MM.1S (cell line): ENCODE measurements around the gene SMAD7.
A peak's percentile ranks its signal among the peaks of the same experiment; 100 is the strongest.

Experiments used
- DNase-seq: peaks from one replicate; pipeline ENCODE4 v3.0.0-alpha.2; 2015
- H2AFZ ChIP-seq: fragments of 300-600 bp; sonication (generic); 2 replicates; pipeline ENCODE4 v1.6.0; 2016; ENCODE audit warnings: antibody characterized with exemption, low read length
- H3F3A ChIP-seq: fragments of 300-600 bp; sonication (generic); 2 replicates; pipeline ENCODE4 v1.6.1; 2016; ENCODE audit warnings: mild to moderate bottlenecking, antibody characterized with exemption, low read length, moderate library complexity, mixed read lengths; ENCODE audit not compliant: insufficient read depth
- H3K27ac ChIP-seq: fragments of 300-600 bp; sonication (generic); 2 replicates; pipeline ENCODE4 v1.5.1; 2016; ENCODE audit warnings: mild to moderate bottlenecking, low read length
- H3K27me3 ChIP-seq: fragments of 300-600 bp; sonication (generic); replicated peaks from 2 replicates; pipeline ENCODE4 v1.6.0; 2016; ENCODE audit warnings: low read length; ENCODE audit not compliant: insufficient read depth
- H3K36me3 ChIP-seq: fragments of 300-600 bp; sonication (generic); replicated peaks from 2 replicates; pipeline ENCODE4 v1.6.1; 2016; ENCODE audit warnings: mild to moderate bottlenecking, low read length, mixed read lengths; ENCODE audit not compliant: insufficient read depth
- H3K4me1 ChIP-seq: fragments of 300-600 bp; sonication (generic); 2 replicates; pipeline ENCODE4 v1.6.1; 2016; ENCODE audit warnings: low read length, mixed read lengths
- H3K4me2 ChIP-seq: fragments of 300-600 bp; sonication (generic); 2 replicates; pipeline ENCODE4 v1.6.0; 2016; ENCODE audit warnings: low read depth, low read length
- H3K4me3 ChIP-seq: fragments of 300-600 bp; sonication (generic); 2 replicates; pipeline ENCODE4 v1.5.1; 2016; ENCODE audit warnings: low read length, mixed read lengths
- H3K79me2 ChIP-seq: fragments of 300-600 bp; sonication (generic); 2 replicates; pipeline ENCODE4 v1.6.1; 2016; ENCODE audit warnings: mixed run types, low read length, mixed read lengths
- H3K9ac ChIP-seq: fragments of 300-600 bp; sonication (generic); 2 replicates; pipeline ENCODE4 v1.6.1; 2016; ENCODE audit warnings: low read length, mixed read lengths
- H3K9me2 ChIP-seq: fragments of 300-600 bp; sonication (generic); replicated peaks from 2 replicates; pipeline ENCODE4 v1.6.1; 2016; ENCODE audit warnings: mild to moderate bottlenecking, low read length, mixed read lengths; ENCODE audit not compliant: insufficient read depth
- H3K9me3 ChIP-seq: fragments of 300-600 bp; sonication (generic); replicated peaks from 2 replicates; pipeline ENCODE4 v1.6.1; 2016; ENCODE audit warnings: mild to moderate bottlenecking, low read length, mixed read lengths; ENCODE audit not compliant: insufficient read depth
- H4K20me1 ChIP-seq: fragments of 300-600 bp; sonication (generic); 2 replicates; pipeline ENCODE4 v1.6.1; 2016; ENCODE audit warnings: mild to moderate bottlenecking, low read length, moderate library complexity, mixed read lengths; ENCODE audit not compliant: insufficient read depth
- CTCF ChIP-seq: fragments of 300-600 bp; sonication (generic); IDR thresholded peaks from 2 replicates; pipeline ENCODE4 v1.5.1; 2016; ENCODE audit warnings: antibody characterized with exemption, low read length, mixed read lengths
- EZH2 ChIP-seq: fragments of 300-600 bp; sonication (generic); optimal IDR thresholded peaks from 2 replicates; pipeline ENCODE3; 2017; ENCODE audit warnings: low read depth, mild to moderate bottlenecking, antibody characterized with exemption, low read length, mixed read lengths
- EZH2phosphoT487 ChIP-seq: fragments of 300-600 bp; sonication (generic); IDR thresholded peaks from 2 replicates; pipeline ENCODE4 v1.6.1; 2018; ENCODE audit warnings: antibody characterized with exemption, low read length

The SMAD7 gene

GRCh38 chr18:48943333-48943732 is 7.4 kb downstream of the SMAD7 start:
- peaks cover 14% of the 10 kb centered on the region; the same call in 1 of the 2 replicates for H4K20me1 ChIP-seq

GRCh38 chr18:48942554-48943261 is 8.1 kb downstream of the SMAD7 start:
- Histone ChIP-seq H3K4me2 (peak overlapping the region; percentile 99), H3K27me3 (no peaks in the 10 kb centered on the region), H2AFZ (no peak overlapping the region), H3K27ac (peak overlapping the region; percentile 97), H3K79me2 (peaks cover 100% of the 10 kb centered on the region), H3K36me3 (0 out of 2 replicates have a peak, but pooled peaks cover 8% of the 10 kb centered on the region), H3K4me1 (peaks cover 53% of the 10 kb centered on the region), H3F3A (peaks cover 89% of the 10 kb centered on the region), H3K9ac (peak overlapping the region; percentile 95), H3K9me2 (no peaks in the 10 kb centered on the region), H3K9me3 (no peaks in the 10 kb centered on the region), H4K20me1 (peaks cover 21% of the 10 kb centered on the region; the same call in 1 of the 2 replicates), H3K4me3 (peak overlapping the region; percentile 97)
- TF ChIP-seq CTCF (no peak), EZH2 (no peak), EZH2phosphoT487 (no peak)
- DNase-seq: peak; percentile 44

More at GRCh38 chr18:48943333-48943732, 7.4 kb downstream of the SMAD7 start:
- Histone ChIP-seq H3K9me2 (no peaks in the 10 kb centered on the region), H3K9me3 (no peaks in the 10 kb centered on the region), H3K36me3 (0 out of 2 replicates have a peak, but pooled peaks cover 8% of the 10 kb centered on the region), H3K4me2 (peak overlapping the region; percentile 99), H3K27ac (peak overlapping the region; percentile 97), H3K4me3 (peak overlapping the region; percentile 97), H3F3A (peaks cover 89% of the 10 kb centered on the region), H3K79me2 (peaks cover 100% of the 10 kb centered on the region), H3K27me3 (no peaks in the 10 kb centered on the region), H2AFZ (no peak overlapping the region), H3K4me1 (peaks cover 47% of the 10 kb centered on the region), H3K9ac (peak overlapping the region; percentile 95)
- DNase-seq: no peak
- no peak for TF ChIP-seq CTCF
- TF ChIP-seq EZH2: no peak
- no peak for TF ChIP-seq EZH2phosphoT487

GRCh38 chr18:48942086-48942485 is 8.7 kb downstream of the SMAD7 start:
- DNase-seq: peak; percentile 6
- Histone ChIP-seq H3K4me1 (peaks cover 60% of the 10 kb centered on the region), H3K27ac (peak overlapping the region; percentile 97), H3K27me3 (no peaks in the 10 kb centered on the region), H3K9me2 (no peaks in the 10 kb centered on the region), H3K36me3 (0 out of 2 replicates have a peak, but pooled peaks cover 3% of the 10 kb centered on the region), H3K9ac (peak overlapping the region; percentile 95), H3K9me3 (no peaks in the 10 kb centered on the region), H4K20me1 (peaks cover 25% of the 10 kb centered on the region; the same call in 1 of the 2 replicates), H3K4me3 (peak overlapping the region; percentile 97), H2AFZ (no peak overlapping the region), H3K79me2 (peaks cover 100% of the 10 kb centered on the region), H3K4me2 (peak overlapping the region; percentile 99), H3F3A (peaks cover 89% of the 10 kb centered on the region)
- TF ChIP-seq EZH2 (no peak), EZH2phosphoT487 (no peak), CTCF (no peak)
